GM18498 (cell line): ENCODE data around the gene FOXN3.

ENCODE experiments used
- ATAC-seq: cut with Tn5 transposase; IDR thresholded peaks from one replicate; pipeline ENCODE4 v1.9.1; 2021; ENCODE audit warnings: mild to moderate bottlenecking, moderate library complexity; ENCODE audit not compliant: unreplicated experiment

Gene FOXN3

GRCh38 chr14:89144066-89144465 is 273.0 kb downstream of the FOXN3 start:
- no peak for ATAC-seq

GRCh38 chr14:89143595-89143994 is 273.4 kb downstream of the FOXN3 start:
- no peak for ATAC-seq

GRCh38 chr14:89142366-89142765 is 274.7 kb downstream of the FOXN3 start:
- ATAC-seq = no peak

- no peak for ATAC-seq
Observed at GRCh38 chr14:89141862-89142261, 275.2 kb downstream of the FOXN3 start.

GRCh38 chr14:89140326-89140725 is 276.7 kb downstream of the FOXN3 start:
- ATAC-seq = no peak

- no peak for ATAC-seq
Observed at GRCh38 chr14:89139404-89140247, 277.4 kb downstream of the FOXN3 start.

- ATAC-seq = no peak
Observed at GRCh38 chr14:89138846-89139245, 278.2 kb downstream of the FOXN3 start.

- ATAC-seq = no peak
Observed at GRCh38 chr14:89137526-89138163, 279.4 kb downstream of the FOXN3 start.

GRCh38 chr14:89136587-89136986 is 280.4 kb downstream of the FOXN3 start:
- no peak for ATAC-seq

GRCh38 chr14:89134640-89135039 is 282.4 kb downstream of the FOXN3 start:
- ATAC-seq = no peak

- no peak for ATAC-seq
Observed at GRCh38 chr14:89131004-89131750, 285.9 kb downstream of the FOXN3 start.

- ATAC-seq = no peak
Observed at GRCh38 chr14:89129570-89129969, 287.5 kb downstream of the FOXN3 start.

- ATAC-seq = no peak
Observed at GRCh38 chr14:89128311-89129026, 288.6 kb downstream of the FOXN3 start.

- ATAC-seq = no peak
Observed at GRCh38 chr14:89126461-89126860, 290.6 kb downstream of the FOXN3 start.

- no peak for ATAC-seq
Observed at GRCh38 chr14:89125216-89125615, 291.8 kb downstream of the FOXN3 start.

- peak; percentile 62 for ATAC-seq
Observed at GRCh38 chr14:89123851-89124250, 293.2 kb downstream of the FOXN3 start.

GRCh38 chr14:89123215-89123614 is 293.8 kb downstream of the FOXN3 start:
- ATAC-seq = no peak

- ATAC-seq = no peak
Observed at GRCh38 chr14:89121968-89122620, 294.9 kb downstream of the FOXN3 start.

GRCh38 chr14:89117012-89117411 is 300.0 kb downstream of the FOXN3 start:
- no peak for ATAC-seq

GRCh38 chr14:89114109-89114508 is 302.9 kb downstream of the FOXN3 start:
- no peak for ATAC-seq
